ENCODE data around the gene NLGN1.

The NLGN1 gene

DNA sequence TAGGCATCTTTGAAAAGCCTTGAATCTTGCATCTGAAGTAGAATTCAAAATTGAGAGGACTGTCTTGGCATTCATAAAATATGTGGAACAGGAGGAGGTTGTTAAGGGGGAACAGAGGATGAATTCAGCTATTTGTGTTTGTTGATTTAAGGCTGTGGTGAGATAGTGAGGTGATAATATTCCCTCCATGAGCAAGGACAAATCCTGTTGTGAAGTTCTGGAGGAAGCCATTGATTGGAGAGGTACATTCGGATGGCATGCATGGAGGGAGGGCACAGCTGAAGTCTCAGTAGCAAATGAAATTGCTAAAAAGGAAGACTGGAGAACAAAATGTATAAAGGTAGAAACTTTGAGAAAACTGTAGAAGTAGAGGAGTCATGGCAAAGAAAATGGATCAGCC, 443.8 kb downstream of the NLGN1 start:
- no peaks in the 10 kb centered on the region for H3K4me1 Mint-ChIP-seq (ENCODE audit: low read depth)

DNA sequence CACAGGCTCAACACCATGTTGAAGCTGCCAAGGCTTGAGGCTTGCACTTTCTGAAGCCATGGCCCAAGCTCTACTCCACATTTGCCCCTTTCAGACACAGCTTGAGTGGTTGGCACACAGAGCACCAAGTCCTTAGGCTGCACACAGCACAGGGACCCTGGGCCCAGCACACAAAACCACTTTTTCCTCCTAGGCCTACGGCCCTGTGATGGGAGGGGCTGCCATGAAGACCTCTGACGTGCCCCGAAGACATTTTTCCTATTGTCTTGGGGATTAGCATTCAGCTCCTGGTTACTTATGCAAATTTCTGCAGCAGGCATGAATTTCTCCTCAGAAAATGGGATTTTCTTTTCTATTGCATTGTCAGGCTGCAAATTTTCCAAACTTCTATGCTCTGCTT, 445.5 kb downstream of the NLGN1 start:
- Mint-ChIP-seq H3K9me3 (no peaks in the 10 kb centered on the region), H3K27ac (no peak overlapping the region), H3K4me1 (ENCODE audit: low read depth) (no peaks in the 10 kb centered on the region), H3K4me3 (no peak overlapping the region), H3K36me3 (ENCODE audit: low read depth) (no peaks in the 10 kb centered on the region), H3K27me3 (no peaks in the 10 kb centered on the region)
- no peak for DNase-seq

More for the DNA sequence above, 443.8 kb downstream of the NLGN1 start:
- Mint-ChIP-seq H3K36me3 (ENCODE audit: low read depth) (no peaks in the 10 kb centered on the region), H3K27ac (no peak overlapping the region), H3K4me3 (no peak overlapping the region), H3K9me3 (no peaks in the 10 kb centered on the region), H3K27me3 (no peaks in the 10 kb centered on the region)
- DNase-seq: no peak

DNA sequence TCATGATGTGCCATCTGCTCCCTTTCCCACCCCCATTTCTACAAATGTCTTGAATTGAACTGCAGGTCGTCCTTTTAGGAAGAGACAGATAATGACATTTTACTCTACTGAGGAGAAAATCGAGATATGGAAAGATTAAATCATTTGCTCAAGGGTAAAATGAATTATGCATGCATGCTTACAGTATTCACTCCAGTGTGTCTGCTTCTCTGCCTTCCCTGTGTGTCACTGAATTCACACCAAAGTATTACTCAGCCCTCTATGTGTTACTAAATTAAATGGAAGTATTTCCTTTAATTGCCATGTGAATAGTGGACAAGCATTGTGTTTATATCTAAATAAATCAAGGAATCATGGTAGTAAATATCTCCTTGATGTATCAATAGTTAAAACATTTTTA, 449.0 kb downstream of the NLGN1 start:
- H3K27me3 Mint-ChIP-seq: no peaks in the 10 kb centered on the region
- no peaks in the 10 kb centered on the region for H3K9me3 Mint-ChIP-seq
- H3K4me1 Mint-ChIP-seq (ENCODE audit: low read depth): no peaks in the 10 kb centered on the region
- no peak for DNase-seq
- H3K27ac Mint-ChIP-seq: no peak overlapping the region
- no peaks in the 10 kb centered on the region for H3K36me3 Mint-ChIP-seq (ENCODE audit: low read depth)
- no peak overlapping the region for H3K4me3 Mint-ChIP-seq

DNA sequence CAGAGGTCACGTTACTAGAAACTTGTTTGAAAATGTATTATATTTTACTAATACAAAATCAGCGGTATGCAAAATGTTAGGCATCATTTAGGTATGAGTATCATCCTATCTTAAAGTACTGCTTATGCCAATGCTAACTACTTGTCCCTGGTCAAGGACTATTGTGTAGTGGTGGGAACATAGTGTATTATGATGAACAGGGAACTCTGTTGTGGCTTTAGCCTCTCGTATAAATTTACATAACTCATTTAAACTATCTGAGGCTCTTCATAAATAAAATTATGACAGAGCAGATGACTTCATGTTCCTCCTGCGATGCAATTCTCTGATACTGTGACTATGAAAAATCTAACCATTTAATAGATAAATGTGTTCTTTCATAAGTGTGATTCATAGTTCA, 451.9 kb downstream of the NLGN1 start:
- Mint-ChIP-seq H3K4me1 (ENCODE audit: low read depth) (no peaks in the 10 kb centered on the region), H3K27ac (no peak overlapping the region), H3K27me3 (no peaks in the 10 kb centered on the region), H3K4me3 (no peak overlapping the region), H3K36me3 (ENCODE audit: low read depth) (no peaks in the 10 kb centered on the region), H3K9me3 (peaks cover 3% of the 10 kb centered on the region)
- no peak for DNase-seq

DNA sequence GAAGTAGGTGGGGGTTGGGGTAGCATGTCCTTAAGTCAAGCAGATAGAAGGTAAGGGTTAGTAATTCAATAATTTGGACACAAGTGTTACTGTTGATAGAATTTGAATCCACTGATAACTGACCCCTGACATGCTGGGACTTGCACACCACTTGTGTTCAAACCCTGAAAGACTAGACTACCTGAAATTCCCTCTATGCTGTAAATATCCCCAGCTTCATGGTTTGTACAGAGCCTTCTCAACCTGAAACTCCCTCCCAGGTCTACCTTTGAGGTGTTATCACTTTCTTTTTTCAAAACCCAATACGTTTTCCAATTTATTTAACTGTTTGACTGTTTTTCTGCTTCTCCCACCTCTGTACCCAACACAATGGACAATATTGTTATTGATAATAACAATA, 459.6 kb downstream of the NLGN1 start:
- Mint-ChIP-seq H3K4me1 (ENCODE audit: low read depth) (no peaks in the 10 kb centered on the region), H3K4me3 (no peak overlapping the region), H3K36me3 (ENCODE audit: low read depth) (no peaks in the 10 kb centered on the region), H3K9me3 (peaks cover 3% of the 10 kb centered on the region), H3K27me3 (no peaks in the 10 kb centered on the region), H3K27ac (no peak overlapping the region)
- DNase-seq: no peak

DNA sequence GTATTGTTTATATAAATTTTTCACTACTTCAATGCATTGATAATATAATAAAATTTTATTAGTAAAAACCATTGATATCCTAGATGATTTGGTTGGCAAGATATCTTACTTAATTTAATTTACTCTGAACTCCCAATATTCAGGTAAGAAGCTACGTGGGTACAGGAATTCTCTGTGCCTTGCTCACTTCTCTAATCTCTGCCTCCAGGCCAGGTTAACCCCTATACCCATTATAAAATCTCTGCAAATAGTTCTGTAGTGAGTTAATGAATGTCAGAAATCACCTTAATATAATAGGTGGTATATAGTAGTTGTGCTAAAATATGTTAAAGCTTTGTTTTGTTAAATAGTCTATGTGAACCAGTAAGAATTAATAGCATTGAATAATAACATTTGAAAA, 465.2 kb downstream of the NLGN1 start:
- H3K36me3 Mint-ChIP-seq (ENCODE audit: low read depth): no peaks in the 10 kb centered on the region
- no peaks in the 10 kb centered on the region for H3K27me3 Mint-ChIP-seq
- peaks cover 2% of the 10 kb centered on the region for H3K9me3 Mint-ChIP-seq
- no peaks in the 10 kb centered on the region for H3K4me1 Mint-ChIP-seq (ENCODE audit: low read depth)
- no peak overlapping the region for H3K27ac Mint-ChIP-seq
- no peak overlapping the region for H3K4me3 Mint-ChIP-seq
- no peak for DNase-seq

DNA sequence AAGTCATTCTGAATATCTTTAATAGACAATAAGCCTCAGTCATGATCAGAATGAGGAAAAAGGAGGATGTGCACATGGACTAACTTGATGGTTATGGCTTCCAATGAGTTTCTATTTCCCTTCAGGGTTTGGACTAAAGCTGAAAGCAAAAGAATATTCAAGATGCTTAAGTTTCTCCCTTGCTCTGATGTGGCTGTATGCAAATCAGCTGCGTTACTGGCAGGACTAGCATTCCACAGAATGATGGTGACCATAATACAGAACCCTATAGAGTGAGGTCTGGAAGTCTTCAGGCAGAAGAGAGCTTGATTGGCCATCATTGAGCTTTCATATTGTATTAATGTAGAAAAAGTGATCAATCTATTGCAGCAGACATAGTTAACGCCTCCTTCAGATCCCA, 466.0 kb downstream of the NLGN1 start:
- Mint-ChIP-seq H3K4me1 (ENCODE audit: low read depth) (no peaks in the 10 kb centered on the region), H3K27me3 (no peaks in the 10 kb centered on the region), H3K27ac (no peak overlapping the region), H3K36me3 (ENCODE audit: low read depth) (no peaks in the 10 kb centered on the region), H3K4me3 (no peak overlapping the region), H3K9me3 (peaks cover 2% of the 10 kb centered on the region)
- no peak for DNase-seq

DNA sequence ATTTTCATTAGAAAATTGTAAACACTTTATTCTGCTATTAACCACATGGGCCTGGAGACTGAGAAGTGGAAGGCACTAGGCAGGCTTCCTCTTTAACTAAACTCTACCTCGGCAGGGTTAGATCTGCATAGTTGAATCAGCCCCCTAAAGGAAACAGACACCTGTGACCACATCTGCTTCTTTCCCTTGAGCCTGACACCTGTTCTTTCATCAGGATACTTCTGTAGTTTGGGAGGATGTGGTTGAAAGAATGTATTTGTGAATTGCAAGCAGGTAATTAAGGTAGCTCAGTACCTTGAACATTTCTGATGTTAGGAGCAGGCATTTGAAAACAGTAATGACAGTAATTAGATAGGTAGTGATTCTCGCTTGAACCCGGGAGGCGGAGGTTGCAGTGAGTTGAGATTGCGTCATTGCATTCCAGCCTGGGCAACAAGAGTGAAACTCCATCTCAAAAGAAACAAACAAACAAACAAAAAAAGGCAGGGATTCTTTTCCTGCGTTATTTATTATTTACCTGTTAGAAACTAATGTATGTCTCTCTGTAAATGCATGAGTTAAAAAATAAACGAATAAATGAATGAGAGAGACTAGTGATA, 468.5 kb downstream of the NLGN1 start:
- Mint-ChIP-seq H3K27me3 (no peaks in the 10 kb centered on the region), H3K36me3 (ENCODE audit: low read depth) (no peaks in the 10 kb centered on the region), H3K27ac (no peak overlapping the region), H3K4me3 (no peak overlapping the region), H3K4me1 (ENCODE audit: low read depth) (no peaks in the 10 kb centered on the region), H3K9me3 (peaks cover 6% of the 10 kb centered on the region)
- no peak for DNase-seq

DNA sequence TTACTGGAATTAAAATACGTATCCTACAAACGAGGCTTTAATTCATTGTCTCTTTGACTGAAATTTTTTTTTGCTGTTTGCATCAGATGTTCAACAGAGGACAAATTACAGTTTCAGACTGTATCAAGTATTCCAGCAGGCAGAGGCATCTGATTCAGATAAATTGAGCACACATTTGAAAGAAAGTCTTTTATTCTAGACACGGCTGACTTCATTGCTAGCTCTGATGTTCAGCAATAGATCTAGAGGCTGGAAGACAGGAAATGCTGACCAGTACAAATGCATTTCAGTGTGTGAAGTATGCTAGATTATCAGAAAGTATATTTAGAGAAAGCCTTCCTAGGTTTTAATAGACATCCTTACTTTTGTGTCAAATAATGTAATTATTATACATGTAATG, 472.2 kb downstream of the NLGN1 start:
- H3K27ac Mint-ChIP-seq: no peak overlapping the region
- no peak for DNase-seq
- H3K4me1 Mint-ChIP-seq (ENCODE audit: low read depth): no peaks in the 10 kb centered on the region
- H3K36me3 Mint-ChIP-seq (ENCODE audit: low read depth): no peaks in the 10 kb centered on the region
- H3K4me3 Mint-ChIP-seq: no peak overlapping the region
- peaks cover 7% of the 10 kb centered on the region for H3K9me3 Mint-ChIP-seq
- H3K27me3 Mint-ChIP-seq: no peaks in the 10 kb centered on the region

DNA sequence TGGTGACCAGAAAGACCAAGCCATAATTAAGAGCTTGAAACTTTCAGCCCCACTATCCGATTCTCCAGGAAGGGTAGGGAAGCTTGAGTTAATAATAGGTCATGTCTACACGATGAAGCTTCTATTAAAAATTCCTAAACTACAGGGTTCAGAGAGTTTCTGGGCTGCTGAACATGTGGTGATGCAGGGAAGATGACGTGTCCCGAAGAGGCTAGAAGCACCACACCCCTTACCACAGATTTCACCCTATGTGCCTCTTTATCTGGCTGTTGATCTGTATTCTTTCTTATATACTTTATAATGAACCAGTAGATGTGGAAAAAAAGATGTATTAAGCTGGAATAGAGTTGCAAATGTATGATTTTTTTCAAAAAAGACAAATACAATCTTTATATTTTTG, 473.4 kb downstream of the NLGN1 start:
- Mint-ChIP-seq H3K4me1 (ENCODE audit: low read depth) (no peaks in the 10 kb centered on the region), H3K4me3 (no peak overlapping the region), H3K27me3 (no peaks in the 10 kb centered on the region), H3K27ac (no peak overlapping the region), H3K36me3 (ENCODE audit: low read depth) (no peaks in the 10 kb centered on the region), H3K9me3 (peaks cover 7% of the 10 kb centered on the region)
- no peak for DNase-seq

DNA sequence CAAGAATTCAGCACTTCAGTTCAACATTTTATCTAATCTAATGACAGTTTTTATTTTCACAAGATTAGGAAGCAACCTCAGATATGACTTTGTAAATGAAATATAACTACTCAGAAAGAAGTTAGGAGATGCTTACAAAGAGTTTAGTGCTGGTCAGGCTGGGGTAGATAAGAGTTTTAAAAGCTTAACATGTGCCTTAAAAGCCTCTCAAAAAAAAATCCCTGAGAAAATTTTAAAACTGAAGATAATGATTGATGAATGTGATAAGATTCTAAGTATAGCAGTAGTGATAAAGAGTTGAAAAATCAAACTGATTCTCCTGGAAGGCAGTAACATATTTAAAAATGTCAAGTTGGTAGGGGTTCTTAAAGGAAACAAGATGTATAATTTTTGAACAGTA, 478.2 kb downstream of the NLGN1 start:
- Mint-ChIP-seq H3K27ac (no peak overlapping the region), H3K4me3 (no peak overlapping the region), H3K27me3 (no peaks in the 10 kb centered on the region), H3K4me1 (ENCODE audit: low read depth) (no peaks in the 10 kb centered on the region), H3K9me3 (peaks cover 3% of the 10 kb centered on the region), H3K36me3 (ENCODE audit: low read depth) (no peaks in the 10 kb centered on the region)
- no peak for DNase-seq

DNA sequence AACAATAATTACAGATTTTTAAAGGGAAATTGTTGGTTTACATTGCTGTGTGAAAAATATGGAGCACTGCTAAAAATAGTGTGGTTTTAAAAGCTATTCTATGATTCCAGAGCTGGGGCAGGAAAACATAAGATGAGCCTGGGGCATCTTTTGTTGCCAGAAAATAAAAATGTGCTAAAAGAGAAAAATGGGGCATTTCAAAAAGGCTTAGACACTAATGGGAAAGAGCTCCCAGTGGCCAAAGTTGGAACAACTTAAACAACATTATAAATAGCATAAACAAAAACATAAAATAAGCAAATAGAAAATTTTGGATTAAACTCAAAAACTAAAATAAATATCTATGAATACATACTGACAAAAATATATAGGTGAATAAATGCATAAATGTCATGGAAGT, 478.9 kb downstream of the NLGN1 start:
- Mint-ChIP-seq H3K27me3 (no peaks in the 10 kb centered on the region), H3K9me3 (peaks cover 3% of the 10 kb centered on the region), H3K36me3 (ENCODE audit: low read depth) (no peaks in the 10 kb centered on the region), H3K4me1 (ENCODE audit: low read depth) (no peaks in the 10 kb centered on the region), H3K4me3 (no peak overlapping the region), H3K27ac (no peak overlapping the region)
- no peak for DNase-seq

DNA sequence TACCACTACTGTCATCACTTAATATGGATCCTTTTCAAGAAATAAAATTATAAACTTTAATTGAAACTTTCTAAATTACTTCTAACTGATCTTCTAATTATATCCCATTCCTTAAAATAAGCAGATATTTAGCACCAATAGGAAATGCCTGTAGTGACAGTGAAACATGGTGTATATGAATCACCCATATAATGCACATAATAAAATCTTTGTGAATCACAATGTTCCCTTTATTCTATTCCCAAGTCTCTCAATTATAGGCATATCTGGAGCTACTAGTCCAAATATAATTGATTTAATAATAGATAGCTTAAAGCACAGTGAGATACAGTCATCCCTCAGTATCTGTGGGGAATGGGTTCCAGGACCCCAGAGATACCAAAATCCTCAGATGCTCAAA, 490.3 kb downstream of the NLGN1 start:
- no peaks in the 10 kb centered on the region for H3K27me3 Mint-ChIP-seq
- no peaks in the 10 kb centered on the region for H3K4me1 Mint-ChIP-seq (ENCODE audit: low read depth)
- no peak for DNase-seq
- H3K36me3 Mint-ChIP-seq (ENCODE audit: low read depth): no peaks in the 10 kb centered on the region
- H3K9me3 Mint-ChIP-seq: peaks cover 4% of the 10 kb centered on the region
- H3K27ac Mint-ChIP-seq: no peak overlapping the region
- H3K4me3 Mint-ChIP-seq: no peak overlapping the region

DNA sequence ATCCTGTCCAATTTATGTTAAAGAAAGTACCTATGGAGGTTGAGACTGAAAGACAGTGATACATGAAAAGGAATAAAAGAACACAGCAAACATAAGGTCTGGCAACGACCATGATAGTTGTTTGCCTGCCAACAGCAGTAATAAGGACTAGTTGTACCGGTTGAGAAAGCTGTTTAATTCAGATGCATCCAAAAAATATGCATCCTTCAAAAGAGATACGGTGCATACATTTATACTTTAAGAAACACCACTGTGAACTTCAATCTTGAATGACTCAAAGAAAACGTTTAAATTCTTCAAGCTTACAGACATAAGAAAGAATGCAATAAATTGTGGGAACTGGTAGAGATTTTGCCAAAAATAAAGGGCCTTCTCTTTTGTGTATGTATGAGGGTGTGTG, 492.1 kb downstream of the NLGN1 start:
- Mint-ChIP-seq H3K4me3 (no peak overlapping the region), H3K4me1 (ENCODE audit: low read depth) (no peaks in the 10 kb centered on the region)
- no peak for DNase-seq

DNA sequence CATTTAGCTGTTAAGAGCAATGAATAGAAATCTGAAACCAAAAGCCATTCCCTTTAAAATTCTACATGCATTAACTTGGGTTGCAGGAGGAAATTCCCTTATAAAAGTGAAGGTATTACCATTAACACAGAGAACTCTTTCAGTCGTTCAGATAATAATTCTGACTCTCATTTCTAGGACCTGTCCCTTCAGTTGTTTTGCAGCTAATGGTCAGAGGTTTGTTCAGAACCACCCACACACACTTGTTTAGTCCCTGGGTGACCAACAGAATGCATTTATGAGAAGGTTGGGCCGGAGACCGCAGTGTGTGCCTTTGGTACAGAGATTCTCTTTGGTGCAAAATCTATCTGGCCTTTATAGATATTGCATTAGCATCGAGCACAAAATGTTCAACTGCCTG, 492.5 kb downstream of the NLGN1 start:
- Mint-ChIP-seq H3K4me1 (ENCODE audit: low read depth) (no peaks in the 10 kb centered on the region), H3K36me3 (ENCODE audit: low read depth) (no peaks in the 10 kb centered on the region), H3K27ac (no peak overlapping the region), H3K4me3 (no peak overlapping the region), H3K27me3 (no peaks in the 10 kb centered on the region), H3K9me3 (no peaks in the 10 kb centered on the region)
- DNase-seq: no peak

More for the DNA sequence above, 492.1 kb downstream of the NLGN1 start:
- Mint-ChIP-seq H3K9me3 (no peaks in the 10 kb centered on the region), H3K27me3 (no peaks in the 10 kb centered on the region), H3K36me3 (ENCODE audit: low read depth) (no peaks in the 10 kb centered on the region), H3K27ac (no peak overlapping the region)

Measured in activated T-cell treated with anti-CD3 and anti-CD28 coated beads, Interleukin-2, amount 50 U/mL, for 24 hours (primary cell).